ENCODE data around the gene MAGI3. TPM values are rescaled to one million over a fixed set of nuclear protein-coding genes. Genes with fewer than 3 reads are reported as not detected.

Gene MAGI3
- total RNA-seq, 1 donor: 7.3 TPM

DNA sequence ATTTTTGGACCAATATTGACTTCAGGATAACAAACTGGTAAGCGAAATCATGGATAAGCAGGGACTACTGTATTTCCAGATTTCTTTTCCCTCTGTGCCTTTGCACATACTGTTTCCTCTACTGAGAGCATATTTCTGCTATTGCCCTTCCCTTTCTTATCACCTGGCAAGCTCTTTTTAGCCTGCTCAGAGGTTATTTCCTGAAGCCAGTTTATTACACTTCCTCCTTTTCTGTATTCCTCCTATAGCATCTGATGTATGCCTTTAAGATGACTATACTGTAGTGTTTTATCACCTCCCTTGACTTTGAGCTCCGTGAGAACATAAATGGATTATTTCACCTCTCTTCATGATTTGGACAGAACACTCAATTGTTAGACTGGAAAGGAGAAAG lies 49.0 kb downstream of the MAGI3 start:
- DNase-seq (ENCODE audit: low read depth): no peak
- TF ChIP-seq, protein P1, sequence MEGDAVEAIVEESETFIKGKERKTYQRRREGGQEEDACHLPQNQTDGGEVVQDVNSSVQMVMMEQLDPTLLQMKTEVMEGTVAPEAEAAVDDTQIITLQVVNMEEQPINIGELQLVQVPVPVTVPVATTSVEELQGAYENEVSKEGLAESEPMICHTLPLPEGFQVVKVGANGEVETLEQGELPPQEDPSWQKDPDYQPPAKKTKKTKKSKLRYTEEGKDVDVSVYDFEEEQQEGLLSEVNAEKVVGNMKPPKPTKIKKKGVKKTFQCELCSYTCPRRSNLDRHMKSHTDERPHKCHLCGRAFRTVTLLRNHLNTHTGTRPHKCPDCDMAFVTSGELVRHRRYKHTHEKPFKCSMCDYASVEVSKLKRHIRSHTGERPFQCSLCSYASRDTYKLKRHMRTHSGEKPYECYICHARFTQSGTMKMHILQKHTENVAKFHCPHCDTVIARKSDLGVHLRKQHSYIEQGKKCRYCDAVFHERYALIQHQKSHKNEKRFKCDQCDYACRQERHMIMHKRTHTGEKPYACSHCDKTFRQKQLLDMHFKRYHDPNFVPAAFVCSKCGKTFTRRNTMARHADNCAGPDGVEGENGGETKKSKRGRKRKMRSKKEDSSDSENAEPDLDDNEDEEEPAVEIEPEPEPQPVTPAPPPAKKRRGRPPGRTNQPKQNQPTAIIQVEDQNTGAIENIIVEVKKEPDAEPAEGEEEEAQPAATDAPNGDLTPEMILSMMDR (IDR thresholded peaks at IDR 0.05; ENCODE audit: insufficient read depth, low read depth, low read length): no peak
- H3K4me3 ChIP-seq (ENCODE audit: low read depth, low read length): no peak overlapping the region

DNA sequence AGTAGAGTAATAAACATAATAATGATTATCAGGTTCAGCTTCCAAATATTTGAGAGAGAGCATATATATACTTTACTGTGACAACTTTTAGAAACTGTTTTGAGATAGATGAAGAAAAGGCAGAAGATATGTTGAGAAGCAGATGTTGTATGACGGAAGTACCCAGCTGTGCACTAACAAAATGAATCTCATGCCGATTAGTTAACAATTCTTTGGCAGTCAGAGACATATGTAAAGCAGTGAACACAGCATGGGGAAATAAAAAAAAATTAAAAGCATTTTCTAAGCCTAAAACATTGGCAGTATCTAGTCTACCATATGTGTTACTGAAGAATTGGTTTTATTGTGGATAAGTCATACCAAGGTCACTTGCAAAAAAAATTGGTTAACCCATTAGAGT lies 51.8 kb downstream of the MAGI3 start:
- no peak overlapping the region for H3K4me3 ChIP-seq (ENCODE audit: low read depth, low read length)
- TF ChIP-seq, protein P1 (IDR thresholded peaks at IDR 0.05; ENCODE audit: insufficient read depth, low read depth, low read length): no peak
- DNase-seq (ENCODE audit: low read depth): no peak

DNA sequence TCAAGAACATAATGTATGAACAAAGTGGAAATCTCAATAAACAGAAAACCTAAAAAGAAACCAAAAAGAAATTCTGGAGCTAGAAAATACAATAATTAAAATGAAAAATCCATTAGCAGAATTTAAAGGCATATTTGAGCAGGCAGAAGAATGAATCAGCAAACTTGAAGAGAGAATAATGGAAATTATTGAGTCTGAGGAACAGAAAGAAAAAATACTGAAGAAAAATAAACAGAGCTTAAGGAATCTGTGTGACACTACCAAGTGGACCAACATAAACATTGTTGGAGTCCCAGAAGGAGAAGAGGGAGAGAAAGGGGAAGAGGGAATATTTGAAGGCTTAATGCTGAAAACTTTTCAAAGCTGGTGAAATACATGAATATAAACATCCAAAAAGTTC lies 54.5 kb downstream of the MAGI3 start:
- H3K4me3 ChIP-seq (ENCODE audit: low read depth, low read length): no peak overlapping the region
- DNase-seq (ENCODE audit: low read depth): no peak
- TF ChIP-seq, protein P1 (IDR thresholded peaks at IDR 0.05; ENCODE audit: insufficient read depth, low read depth, low read length): no peak

DNA sequence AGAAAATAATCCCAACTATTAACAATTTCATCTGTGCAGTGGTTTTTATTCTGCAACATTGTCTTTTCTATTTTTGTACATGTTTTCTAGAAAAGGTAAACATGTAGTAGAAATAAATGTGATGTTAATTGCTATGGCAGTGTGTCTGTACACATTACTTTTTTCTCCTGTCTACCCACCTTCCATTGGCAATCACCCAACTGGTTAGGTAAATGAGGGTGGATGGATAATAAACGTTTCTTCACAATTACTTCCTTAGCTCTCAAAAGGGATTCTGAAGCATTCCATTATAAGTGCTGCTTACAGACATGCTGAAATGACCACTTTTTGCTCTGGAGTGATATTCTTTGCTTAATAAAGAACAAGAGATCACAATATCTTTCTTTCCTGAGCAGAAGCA lies 61.4 kb downstream of the MAGI3 start:
- TF ChIP-seq, protein P1 (IDR thresholded peaks at IDR 0.05; ENCODE audit: insufficient read depth, low read depth, low read length): no peak
- DNase-seq (ENCODE audit: low read depth): no peak
- no peak overlapping the region for H3K4me3 ChIP-seq (ENCODE audit: low read depth, low read length)

DNA sequence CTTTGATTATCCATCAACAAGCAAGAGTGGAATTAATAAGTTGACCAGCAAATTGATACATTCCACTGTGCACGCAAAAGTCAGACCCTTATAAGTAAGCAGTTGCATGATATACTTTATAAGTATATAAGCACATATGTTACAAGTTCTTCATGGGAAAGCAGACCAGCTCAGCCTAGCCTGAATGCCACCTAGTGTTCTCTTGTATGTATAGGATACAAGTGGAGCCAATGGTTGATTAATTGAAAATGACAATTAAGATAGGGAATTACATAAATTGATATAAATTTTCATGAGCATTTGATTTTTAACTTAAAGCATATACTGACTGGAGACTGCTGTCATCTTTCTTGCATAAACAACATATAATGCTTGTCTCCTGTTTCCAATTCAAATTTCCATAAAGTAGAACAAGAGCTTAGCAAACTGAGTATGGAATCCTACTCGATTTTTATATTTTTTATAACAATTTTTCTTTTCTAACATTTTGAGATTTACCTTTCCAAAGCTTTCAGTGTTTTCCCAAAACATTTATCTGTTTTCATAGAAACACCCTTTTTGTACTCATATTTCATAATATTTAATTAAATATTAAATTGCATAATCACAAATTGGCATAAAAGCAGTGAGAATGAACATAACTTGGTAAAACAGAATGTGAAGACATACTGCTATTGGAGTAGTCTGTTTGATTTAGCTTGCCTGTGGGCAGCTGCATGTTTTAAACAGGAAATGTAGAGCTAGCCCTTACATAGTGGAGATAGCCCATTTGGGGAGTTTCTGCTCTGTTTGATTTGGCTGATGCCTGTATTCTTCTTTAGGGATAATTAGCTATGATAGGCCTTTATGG lies 62.8 kb downstream of the MAGI3 start:
- DNase-seq (ENCODE audit: low read depth): peak; percentile 57
- no peak overlapping the region for H3K4me3 ChIP-seq (ENCODE audit: low read depth, low read length)
- TF ChIP-seq, protein P1 (IDR thresholded peaks at IDR 0.05; ENCODE audit: insufficient read depth, low read depth, low read length): peak; percentile 62

DNA sequence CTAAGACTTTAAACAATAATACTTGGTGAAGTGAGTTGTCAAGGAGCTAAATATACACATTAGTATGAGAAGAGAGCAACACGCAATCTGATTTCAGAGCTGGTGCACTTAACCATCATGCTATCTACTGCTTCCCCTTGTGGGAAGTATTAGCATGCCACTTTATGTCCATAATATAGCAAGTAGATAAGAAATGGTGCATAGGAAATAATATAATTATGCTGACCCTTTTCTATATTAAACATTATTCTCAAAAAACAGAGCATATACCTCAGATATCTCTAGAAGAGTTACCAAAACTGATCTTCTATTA lies 63.4 kb downstream of the MAGI3 start:
- TF ChIP-seq, protein P1 (IDR thresholded peaks at IDR 0.05; ENCODE audit: insufficient read depth, low read depth, low read length): no peak
- no peak for DNase-seq (ENCODE audit: low read depth)
- H3K4me3 ChIP-seq (ENCODE audit: low read depth, low read length): no peak overlapping the region

DNA sequence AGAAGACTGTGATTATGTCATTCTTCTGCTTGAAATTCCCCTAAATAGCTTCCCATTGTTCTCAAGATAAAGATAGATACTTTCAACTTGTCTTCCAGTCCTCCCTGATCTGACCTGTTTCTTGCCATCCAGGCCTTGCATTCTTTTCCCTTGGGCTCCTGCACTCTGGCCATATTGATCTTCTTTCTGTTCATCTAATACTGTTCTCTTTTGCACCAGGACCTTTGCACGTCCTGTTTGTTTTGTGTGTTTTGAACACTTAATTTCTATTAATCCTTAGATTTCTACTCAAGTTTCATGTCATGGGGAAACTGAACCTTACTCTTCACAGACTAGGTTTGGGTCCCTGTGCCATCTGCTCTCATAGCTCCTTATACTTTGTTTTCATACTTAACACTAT lies 65.1 kb downstream of the MAGI3 start:
- DNase-seq (ENCODE audit: low read depth): no peak
- TF ChIP-seq, protein P1 (IDR thresholded peaks at IDR 0.05; ENCODE audit: insufficient read depth, low read depth, low read length): no peak
- no peak overlapping the region for H3K4me3 ChIP-seq (ENCODE audit: low read depth, low read length)
